DND-41 (cell line): ENCODE data around the gene LRRC9.

ENCODE experiments used
- CTCF ChIP-seq: IDR thresholded peaks from 2 replicates; pipeline ENCODE4 v1.5.1; 2012; ENCODE audit warnings: borderline replicate concordance, low read length, moderate library complexity, mild to moderate bottlenecking; ENCODE audit not compliant: poor library complexity, severe bottlenecking; ENCODE audit errors: extremely low read depth
- EZH2 ChIP-seq: IDR thresholded peaks from 3 replicates; pipeline ENCODE4 v1.6.1; 2012; ENCODE audit warnings: borderline replicate concordance, low read depth, mild to moderate bottlenecking, moderate library complexity, low read length, inconsistent platforms; ENCODE audit not compliant: severe bottlenecking

- TF ChIP-seq CTCF (no peak), EZH2 (no peak)
Measured at GRCh38 chr14:59997966-59998365, 78.0 kb downstream of the LRRC9 start.
